H1 (cell line): ENCODE results near the gene MAPKAPK2. TPM values are rescaled to one million over a fixed set of nuclear protein-coding genes. Genes with fewer than 3 reads are reported as not detected.
"Not testable (repeated sequence)": the region's sequence is repeated elsewhere in the genome, so short reads cannot be mapped to it uniquely, and the experiment has no call there.

ENCODE experiments used
- CTCF ChIA-PET: fragments of 300-600 bp; sonication (Branson Sonifier 250); formaldehyde crosslinking; loops from one replicate; lab custom pipeline; 2021; ENCODE audit not compliant: partially characterized antibody; lab: Charles Lee
- POLR2A ChIA-PET: fragments of 300-600 bp; sonication (Branson Sonifier 250); formaldehyde crosslinking; loops from one replicate; lab custom pipeline; 2021; ENCODE audit warnings: inconsistent platforms; ENCODE audit not compliant: partially characterized antibody; lab: Charles Lee
- DNase-seq, 2 experiments: peaks; one replicate each; pipeline versions ENCODE4 v3.0.0 to v3.0.0-alpha.2; 2010 to 2022; ENCODE audit warnings: low spot score in 2 of 2, low read depth in 1 of 2, mixed read lengths in 1 of 2
- FAIRE-seq: peaks from 2 replicates; lab custom pipeline; 2011; peaks lifted over from hg19 to GRCh38; lab: Jason Lieb, UNC
- H2AFZ ChIP-seq: 2 replicates; pipeline ENCODE4 v1.8.1; 2012; ENCODE audit warnings: low read length, inconsistent platforms
- H2AK5ac ChIP-seq: 2 replicates; pipeline ENCODE4 v1.6.1; 2013; ENCODE audit warnings: low read depth, low read length
- H2BK120ac ChIP-seq: replicated peaks from 2 replicates; pipeline ENCODE3; 2013; ENCODE audit warnings: low read depth, low read length, inconsistent platforms
- H2BK12ac ChIP-seq: 2 replicates; pipeline ENCODE4 v1.6.1; 2013; ENCODE audit warnings: low read depth, low read length
- H2BK15ac ChIP-seq: 2 replicates; pipeline ENCODE4 v1.6.1; 2013; ENCODE audit warnings: low read length
- H2BK20ac ChIP-seq: 2 replicates; pipeline ENCODE4 v1.6.1; 2013; ENCODE audit warnings: low read length
- H2BK5ac ChIP-seq: 2 replicates; pipeline ENCODE4 v1.6.1; 2013; ENCODE audit warnings: low read depth, low read length
- H3K14ac ChIP-seq: 2 replicates; pipeline ENCODE4 v1.6.1; 2013; ENCODE audit warnings: inconsistent platforms; ENCODE audit not compliant: insufficient read length
- H3K18ac ChIP-seq: 2 replicates; pipeline ENCODE4 v1.6.1; 2013; ENCODE audit warnings: low read length; ENCODE audit errors: extremely low read depth
- H3K23ac ChIP-seq: 2 replicates; pipeline ENCODE4 v1.6.1; 2013; ENCODE audit warnings: inconsistent platforms; ENCODE audit not compliant: insufficient read length
- H3K23me2 ChIP-seq: 2 replicates; pipeline ENCODE4 v1.6.1; 2013; ENCODE audit warnings: low read depth, low read length
- H3K27ac ChIP-seq: 2 replicates; pipeline ENCODE4 v1.6.1; 2011; ENCODE audit warnings: low read depth, low read length, inconsistent platforms
- H3K27me3 ChIP-seq, 4 experiments: replicated peaks in 1 of 4; 1 replicate in 1 of 4; 2 replicates in 3 of 4; pipeline versions ENCODE4 v1.6.1 to v1.8.1; 2011 to 2013; ENCODE audit warnings: low read length in 3 of 4, mild to moderate bottlenecking in 3 of 4, inconsistent platforms in 2 of 4, mixed read lengths in 2 of 4, moderate library complexity in 1 of 4; ENCODE audit not compliant: control insufficient read depth in 3 of 4, insufficient read depth in 3 of 4; ENCODE audit errors: extremely low read depth in 1 of 4
- H3K36me3 ChIP-seq, 4 experiments: 2 replicates each; pipeline versions ENCODE4 v1.6.1 to v1.8.1; 2011 to 2013; ENCODE audit warnings: mild to moderate bottlenecking in 4 of 4, low read length in 3 of 4, moderate library complexity in 2 of 4, control low read depth in 1 of 4, inconsistent platforms in 1 of 4; ENCODE audit not compliant: insufficient read depth in 4 of 4, control insufficient read depth in 2 of 4
- H3K4ac ChIP-seq: replicated peaks from 2 replicates; pipeline ENCODE3; 2013; ENCODE audit warnings: low read length, low read depth, mixed read lengths, inconsistent platforms; ENCODE audit not compliant: insufficient read length
- H3K4me1 ChIP-seq, 4 experiments: replicated peaks in 1 of 4; 1 replicate in 1 of 4; 2 replicates in 3 of 4; pipeline versions ENCODE4 v1.6.1 to v1.8.1; 2011 to 2013; ENCODE audit warnings: low read length in 3 of 4, inconsistent platforms in 2 of 4, mixed read lengths in 1 of 4; ENCODE audit not compliant: insufficient read depth in 4 of 4, control insufficient read depth in 3 of 4
- H3K4me2 ChIP-seq, 2 experiments: 2 replicates each; pipeline versions ENCODE4 v1.6.1 to v1.8.1; 2011 to 2013; ENCODE audit warnings: low read depth in 2 of 2, low read length in 2 of 2, control low read depth in 1 of 2, inconsistent platforms in 1 of 2, mild to moderate bottlenecking in 1 of 2; ENCODE audit not compliant: insufficient read depth in 1 of 2
- H3K4me3 ChIP-seq, 4 experiments: fragments of 200-600, 300-600 bp in 1 of 4; sonication (generic), shearing (Covaris generic), sonication (Bioruptor Twin) in 1 of 4; 2 replicates each; pipeline versions ENCODE4 v1.5.1 to v1.8.1; 2011 to 2016; ENCODE audit warnings: low read length in 4 of 4, low read depth in 3 of 4, control low read depth in 2 of 4, inconsistent platforms in 2 of 4, mild to moderate bottlenecking in 2 of 4, mixed read lengths in 1 of 4, moderate library complexity in 1 of 4; ENCODE audit not compliant: insufficient read depth in 2 of 4; ENCODE audit errors: extremely low read depth in 1 of 4
- H3K56ac ChIP-seq: replicated peaks from 2 replicates; pipeline ENCODE3; 2013; ENCODE audit warnings: low read depth, mild to moderate bottlenecking, mixed read lengths, low read length, inconsistent platforms; ENCODE audit not compliant: insufficient read length
- H3K79me1 ChIP-seq: 2 replicates; pipeline ENCODE4 v1.6.1; 2013; ENCODE audit warnings: low read depth, low read length, control low read depth
- H3K79me2 ChIP-seq, 2 experiments: 2 replicates each; pipeline versions ENCODE4 v1.6.1 to v1.8.1; 2012 to 2013; ENCODE audit warnings: low read length in 2 of 2, mild to moderate bottlenecking in 2 of 2, inconsistent platforms in 1 of 2; ENCODE audit not compliant: insufficient read depth in 2 of 2, control insufficient read depth in 1 of 2
- H3K9ac ChIP-seq, 4 experiments: replicated peaks in 1 of 4; 1 replicate in 1 of 4; 2 replicates in 3 of 4; pipeline versions ENCODE4 v1.6.1 to v1.8.1; 2011 to 2013; ENCODE audit warnings: low read depth in 3 of 4, low read length in 3 of 4, control low read depth in 2 of 4, mild to moderate bottlenecking in 2 of 4, moderate library complexity in 2 of 4, inconsistent platforms in 1 of 4; ENCODE audit errors: extremely low read depth in 1 of 4
- H3K9me3 ChIP-seq, 2 experiments: 2 replicates each; pipeline versions ENCODE4 v1.6.1 to v1.8.1; 2012 to 2013; ENCODE audit warnings: mild to moderate bottlenecking in 2 of 2, moderate library complexity in 2 of 2, control low read depth in 1 of 2, inconsistent platforms in 1 of 2, low read depth in 1 of 2, low read length in 1 of 2, mixed read lengths in 1 of 2; ENCODE audit not compliant: insufficient read depth in 2 of 2
- H4K20me1 ChIP-seq, 2 experiments: replicated peaks in 1 of 2; 2 replicates each; pipeline versions ENCODE3 to v1.8.1; 2011 to 2013; ENCODE audit warnings: inconsistent platforms in 2 of 2, low read length in 2 of 2, mild to moderate bottlenecking in 1 of 2; ENCODE audit not compliant: insufficient read depth in 2 of 2, control insufficient read depth in 1 of 2
- H4K5ac ChIP-seq: 2 replicates; pipeline ENCODE4 v1.6.1; 2013; ENCODE audit warnings: low read length, low read depth, mixed read lengths, inconsistent platforms; ENCODE audit not compliant: insufficient read length
- H4K8ac ChIP-seq: 2 replicates; pipeline ENCODE4 v1.8.0; 2013; ENCODE audit warnings: mild to moderate bottlenecking, moderate library complexity, low read length, inconsistent platforms; ENCODE audit not compliant: insufficient read depth; ENCODE audit errors: extremely low read depth
- H4K91ac ChIP-seq: replicated peaks from 2 replicates; pipeline ENCODE3; 2013; ENCODE audit warnings: low read length, mixed read lengths, inconsistent platforms; ENCODE audit not compliant: insufficient read length
- WGBS, 2 experiments: shearing (Covaris generic) in 1 of 2; methylation state at CpG; one replicate each; pipeline versions ENCODE4 v1.1.6 to v1.1.7; 2013 to 2015; ENCODE audit warnings: low lambda C conversion rate in 2 of 2, mixed read lengths in 2 of 2, inconsistent platforms in 1 of 2, low coverage in 1 of 2, missing lambda C conversion rate in 1 of 2; ENCODE audit not compliant: insufficient replicate concordance in 2 of 2, insufficient coverage in 1 of 2, insufficient read length in 1 of 2; ENCODE audit errors: extremely low coverage in 1 of 2, missing lambda C conversion rate in 1 of 2; 5-methylcytosine and 5-hydroxymethylcytosine counted together
- polyA plus RNA-seq, 7 experiments: library from polyadenylated mRNA; depleted of rRNA in 3 of 7; stranded (reverse) in 5 of 7; unstranded in 2 of 7; fragments of >200 nt in 5 of 7; fragments of 200-250 nt in 2 of 7; gene quantifications; 1 replicate in 5 of 7; 2 replicates in 1 of 7; 4 replicates in 1 of 7; pipeline versions ENCODE4 v1.2.1 to v1.2.3, GENCODE V29; 2011 to 2013; ENCODE audit warnings: missing spikeins in 2 of 7, mixed read lengths in 2 of 7
- total RNA-seq: library from RNA; stranded (reverse); fragmentation: NEBNext Ultra II Directional; extraction: Animal tissue kit (Norgen Biotek cat#: 25700); gene quantifications from 2 replicates; pipeline ENCODE4 v1.2.1, GENCODE V29; 2021

Gene MAPKAPK2
- total and polyA plus RNA-seq, 2 of the 8 experiments (the other 6 are each of a cell fraction or from before 2014, with no cell fraction given), result 27.5 to 44.9 TPM

DNA sequence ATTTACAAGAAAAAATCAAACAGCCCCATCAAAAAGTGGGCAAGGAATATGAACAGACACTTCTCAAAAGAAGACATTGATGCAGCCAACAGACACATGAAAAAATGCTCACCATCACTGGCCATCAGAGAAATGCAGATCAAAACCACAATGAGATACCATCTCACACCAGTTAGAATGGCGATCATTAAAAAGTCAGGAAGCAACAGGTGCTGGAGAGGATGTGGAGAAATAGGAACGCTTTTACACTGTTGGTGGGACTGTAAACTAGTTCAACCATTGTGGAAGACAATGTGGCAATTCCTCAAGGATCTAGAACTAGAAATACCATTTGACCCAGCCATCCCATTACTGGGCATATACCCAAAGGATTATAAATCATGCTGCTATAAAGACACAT is 42.6 kb upstream of the MAPKAPK2 start:
- H2BK15ac ChIP-seq, H3K36me3 ChIP-seq, H3K27me3 ChIP-seq, H2BK12ac ChIP-seq, H3K4me1 ChIP-seq, POLR2A ChIA-PET, FAIRE-seq, H3K79me2 ChIP-seq, DNase-seq, H4K5ac ChIP-seq, H4K91ac ChIP-seq, H3K4ac ChIP-seq, H3K23me2 ChIP-seq, H3K4me2 ChIP-seq, H3K56ac ChIP-seq, H2AFZ ChIP-seq, H4K8ac ChIP-seq, H3K23ac ChIP-seq, H4K20me1 ChIP-seq, H2BK20ac ChIP-seq, H2BK5ac ChIP-seq, H3K14ac ChIP-seq, H3K9ac ChIP-seq, H3K18ac ChIP-seq, H2AK5ac ChIP-seq, H3K27ac ChIP-seq, H3K9me3 ChIP-seq, H3K4me3 ChIP-seq, H2BK120ac ChIP-seq, H3K79me1 ChIP-seq: not testable (repeated sequence)
- CTCF ChIA-PET, result interaction anchor here (0.9 to 19.2 kb wide), 2 partner anchors 14 to 23 kb away, joined by 3 to 666 read pairs; no protein-coding TSS in a partner anchor
- WGBS, 2 experiments, result 90% methylated on average over 2 of the region's 2 CpGs; no CpG with 5 or more reads in 1 of the 2 experiments
